Keratinocyte (primary cell): ENCODE data around the gene MGLL. TPM values are rescaled to one million over a fixed set of nuclear protein-coding genes. Genes with fewer than 3 reads are reported as not detected.

ENCODE experiments used
- DNase-seq: peaks from one replicate; pipeline ENCODE4 v3.0.0-alpha.2; 2011; ENCODE audit warnings: low read depth, missing footprints, low spot score
- FAIRE-seq: peaks from 2 replicates; lab custom pipeline; 2011; peaks lifted over from hg19 to GRCh38; lab: Jason Lieb, UNC
- H2AFZ ChIP-seq: 2 replicates; pipeline ENCODE4 v1.6.0; 2012; ENCODE audit warnings: low read length, control low read depth, inconsistent platforms; ENCODE audit not compliant: control insufficient read depth
- H3K27ac ChIP-seq: 2 replicates; pipeline ENCODE4 v1.5.1; 2011; ENCODE audit warnings: low read length; ENCODE audit not compliant: control insufficient read depth, insufficient read depth
- H3K27me3 ChIP-seq: 3 replicates; pipeline ENCODE4 v1.6.0; 2011; ENCODE audit warnings: low read length; ENCODE audit not compliant: control insufficient read depth, insufficient read depth; ENCODE audit errors: extremely low read depth
- H3K36me3 ChIP-seq, 2 experiments: 2 replicates in 1 of 2; 3 replicates in 1 of 2; pipeline ENCODE4 v1.5.1; 2011; ENCODE audit warnings: low read length in 2 of 2, mild to moderate bottlenecking in 1 of 2; ENCODE audit not compliant: control insufficient read depth in 2 of 2, insufficient read depth in 2 of 2; ENCODE audit errors: extremely low read depth in 1 of 2
- H3K4me1 ChIP-seq: 3 replicates; pipeline ENCODE4 v1.5.1; 2011; ENCODE audit warnings: low read length; ENCODE audit not compliant: control insufficient read depth, insufficient read depth; ENCODE audit errors: extremely low read depth
- H3K4me2 ChIP-seq: 3 replicates; pipeline ENCODE4 v1.6.0; 2011; ENCODE audit warnings: low read depth, low read length; ENCODE audit not compliant: control insufficient read depth, insufficient read depth; ENCODE audit errors: extremely low read depth
- H3K4me3 ChIP-seq, 3 experiments: fragments of 200-600 bp in 1 of 3; sonication (generic) in 1 of 3; 2 replicates in 2 of 3; 3 replicates in 1 of 3; pipeline ENCODE4 v1.5.1; 2011 to 2016; ENCODE audit warnings: low read length in 3 of 3, mild to moderate bottlenecking in 3 of 3, control low read depth in 2 of 3, inconsistent platforms in 1 of 3, low read depth in 1 of 3, mixed read lengths in 1 of 3, mixed run types in 1 of 3, moderate library complexity in 1 of 3; ENCODE audit not compliant: control insufficient read depth in 2 of 3, insufficient read depth in 2 of 3; ENCODE audit errors: extremely low read depth in 1 of 3
- H3K79me2 ChIP-seq: 2 replicates; pipeline ENCODE4 v1.6.0; 2012; ENCODE audit warnings: low read length; ENCODE audit not compliant: control insufficient read depth, insufficient read depth
- H3K9ac ChIP-seq: 3 replicates; pipeline ENCODE4 v1.6.0; 2011; ENCODE audit warnings: low read length; ENCODE audit not compliant: control insufficient read depth, insufficient read depth; ENCODE audit errors: extremely low read depth
- H3K9me1 ChIP-seq: 3 replicates; pipeline ENCODE4 v1.6.0; 2011; ENCODE audit warnings: low read length; ENCODE audit not compliant: control insufficient read depth, insufficient read depth; ENCODE audit errors: extremely low read depth
- H3K9me3 ChIP-seq: 2 replicates; pipeline ENCODE4 v1.5.1; 2012; ENCODE audit warnings: low read depth, low read length; ENCODE audit not compliant: control insufficient read depth
- H4K20me1 ChIP-seq: 3 replicates; pipeline ENCODE4 v1.6.0; 2011; ENCODE audit warnings: low read length; ENCODE audit not compliant: control insufficient read depth, insufficient read depth; ENCODE audit errors: extremely low read depth
- CTCF ChIP-seq, 3 experiments: IDR thresholded peaks in 1 of 3; conservative IDR thresholded peaks in 1 of 3; optimal IDR thresholded peaks in 1 of 3; 2 replicates in 2 of 3; 3 replicates in 1 of 3; pipeline versions ENCODE3 to v1.5.1; 2011; ENCODE audit warnings: low read length in 3 of 3, mild to moderate bottlenecking in 3 of 3, moderate library complexity in 2 of 3, control low read depth in 1 of 3, inconsistent platforms in 1 of 3; ENCODE audit not compliant: insufficient read depth in 2 of 3; ENCODE audit errors: extremely low read depth in 1 of 3
- EZH2 ChIP-seq: IDR thresholded peaks from one replicate; pipeline ENCODE4 v1.6.1; 2012; ENCODE audit warnings: inconsistent platforms, mild to moderate bottlenecking, low read length, moderate library complexity
- dilution Hi-C: fragments of 300-500 bp; cut with MboI; formaldehyde crosslinking; loops from one replicate; pipeline ENCODE4 v1.7.0; 2020; ENCODE audit warnings: low sequenced_read_pairs; ENCODE audit not compliant: extremely low pct_ligation_motif_present
- polyA plus RNA-seq, 5 experiments: library from polyadenylated mRNA; depleted of rRNA in 3 of 5; stranded (reverse) in 3 of 5; stranded (forward) in 1 of 5; unstranded in 1 of 5; fragments of >200 nt; gene quantifications; 1 replicate in 1 of 5; 2 replicates in 3 of 5; 3 replicates in 1 of 5; pipeline versions ENCODE4 v1.2.1 to v1.2.3, GENCODE V29; 2011 to 2012; ENCODE audit warnings: missing spikeins in 2 of 5, low read depth in 1 of 5, low replicate concordance in 1 of 5

The MGLL gene
- polyA plus RNA-seq, 1 donor (not counting 4 experiments of a cell fraction or from before 2014, with no cell fraction given) = 17.8 TPM

- H3K27ac ChIP-seq = no peak overlapping the region
- TF ChIP-seq CTCF (optimal IDR thresholded peaks at IDR 0.05 in 1 of 3, IDR thresholded peaks at IDR 0.05 in 1 of 3, conservative IDR thresholded peaks at IDR 0.05 in 1 of 3; ENCODE audit: extremely low read depth in 1 of 3, insufficient read depth in 2 of 3, low read length in 3 of 3) (no peak), EZH2 (no peak)
- no peaks in the 10 kb centered on the region for H3K9me3 ChIP-seq
- H3K9ac ChIP-seq = no peak overlapping the region
- H4K20me1 ChIP-seq = no peaks in the 10 kb centered on the region
- DNase-seq = no peak
- no peak overlapping the region for H3K4me3 ChIP-seq
- H3K27me3 ChIP-seq = no peaks in the 10 kb centered on the region
- no peak overlapping the region for H2AFZ ChIP-seq
- H3K9me1 ChIP-seq = no peaks in the 10 kb centered on the region
- no peak overlapping the region for H3K4me2 ChIP-seq
- dilution Hi-C loops = no loop called here
- H3K4me1 ChIP-seq = no peaks in the 10 kb centered on the region
- H3K36me3 ChIP-seq = no peaks in the 10 kb centered on the region
- FAIRE-seq = no peak
- H3K79me2 ChIP-seq = no peaks in the 10 kb centered on the region
Measured at GRCh38 chr3:127662001-127662469, 160.3 kb downstream of the MGLL start.

- DNase-seq = no peak
- TF ChIP-seq CTCF (optimal IDR thresholded peaks at IDR 0.05 in 1 of 3, IDR thresholded peaks at IDR 0.05 in 1 of 3, conservative IDR thresholded peaks at IDR 0.05 in 1 of 3; ENCODE audit: extremely low read depth in 1 of 3, insufficient read depth in 2 of 3, low read length in 3 of 3) (no peak), EZH2 (no peak)
- Histone ChIP-seq H3K9me3 (no peaks in the 10 kb centered on the region), H3K4me3 (no peak overlapping the region), H3K79me2 (no peaks in the 10 kb centered on the region), H3K36me3 (no peaks in the 10 kb centered on the region), H3K4me1 (no peaks in the 10 kb centered on the region), H3K9ac (no peak overlapping the region), H2AFZ (no peak overlapping the region), H3K27me3 (no peaks in the 10 kb centered on the region), H3K27ac (no peak overlapping the region), H3K9me1 (no peaks in the 10 kb centered on the region), H3K4me2 (no peak overlapping the region), H4K20me1 (no peaks in the 10 kb centered on the region)
- dilution Hi-C loops = no loop called here
- no peak for FAIRE-seq
Measured at GRCh38 chr3:127661600-127661999, 160.7 kb downstream of the MGLL start.
